GM19438 (cell line): Measurements from ENCODE around the gene MYO3B.

Source experiments
- ATAC-seq: cut with Tn5 transposase; IDR thresholded peaks from one replicate; pipeline ENCODE4 v1.9.1; 2021; ENCODE audit warnings: low read depth; ENCODE audit not compliant: unreplicated experiment

Gene MYO3B, protein sequence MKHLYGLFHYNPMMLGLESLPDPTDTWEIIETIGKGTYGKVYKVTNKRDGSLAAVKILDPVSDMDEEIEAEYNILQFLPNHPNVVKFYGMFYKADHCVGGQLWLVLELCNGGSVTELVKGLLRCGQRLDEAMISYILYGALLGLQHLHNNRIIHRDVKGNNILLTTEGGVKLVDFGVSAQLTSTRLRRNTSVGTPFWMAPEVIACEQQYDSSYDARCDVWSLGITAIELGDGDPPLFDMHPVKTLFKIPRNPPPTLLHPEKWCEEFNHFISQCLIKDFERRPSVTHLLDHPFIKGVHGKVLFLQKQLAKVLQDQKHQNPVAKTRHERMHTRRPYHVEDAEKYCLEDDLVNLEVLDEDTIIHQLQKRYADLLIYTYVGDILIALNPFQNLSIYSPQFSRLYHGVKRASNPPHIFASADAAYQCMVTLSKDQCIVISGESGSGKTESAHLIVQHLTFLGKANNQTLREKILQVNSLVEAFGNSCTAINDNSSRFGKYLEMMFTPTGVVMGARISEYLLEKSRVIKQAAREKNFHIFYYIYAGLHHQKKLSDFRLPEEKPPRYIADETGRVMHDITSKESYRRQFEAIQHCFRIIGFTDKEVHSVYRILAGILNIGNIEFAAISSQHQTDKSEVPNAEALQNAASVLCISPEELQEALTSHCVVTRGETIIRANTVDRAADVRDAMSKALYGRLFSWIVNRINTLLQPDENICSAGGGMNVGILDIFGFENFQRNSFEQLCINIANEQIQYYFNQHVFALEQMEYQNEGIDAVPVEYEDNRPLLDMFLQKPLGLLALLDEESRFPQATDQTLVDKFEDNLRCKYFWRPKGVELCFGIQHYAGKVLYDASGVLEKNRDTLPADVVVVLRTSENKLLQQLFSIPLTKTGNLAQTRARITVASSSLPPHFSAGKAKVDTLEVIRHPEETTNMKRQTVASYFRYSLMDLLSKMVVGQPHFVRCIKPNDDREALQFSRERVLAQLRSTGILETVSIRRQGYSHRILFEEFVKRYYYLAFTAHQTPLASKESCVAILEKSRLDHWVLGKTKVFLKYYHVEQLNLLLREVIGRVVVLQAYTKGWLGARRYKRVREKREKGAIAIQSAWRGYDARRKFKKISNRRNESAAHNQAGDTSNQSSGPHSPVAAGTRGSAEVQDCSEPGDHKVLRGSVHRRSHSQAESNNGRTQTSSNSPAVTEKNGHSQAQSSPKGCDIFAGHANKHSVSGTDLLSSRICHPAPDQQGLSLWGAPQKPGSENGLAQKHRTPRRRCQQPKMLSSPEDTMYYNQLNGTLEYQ (N-terminal part only)

DNA sequence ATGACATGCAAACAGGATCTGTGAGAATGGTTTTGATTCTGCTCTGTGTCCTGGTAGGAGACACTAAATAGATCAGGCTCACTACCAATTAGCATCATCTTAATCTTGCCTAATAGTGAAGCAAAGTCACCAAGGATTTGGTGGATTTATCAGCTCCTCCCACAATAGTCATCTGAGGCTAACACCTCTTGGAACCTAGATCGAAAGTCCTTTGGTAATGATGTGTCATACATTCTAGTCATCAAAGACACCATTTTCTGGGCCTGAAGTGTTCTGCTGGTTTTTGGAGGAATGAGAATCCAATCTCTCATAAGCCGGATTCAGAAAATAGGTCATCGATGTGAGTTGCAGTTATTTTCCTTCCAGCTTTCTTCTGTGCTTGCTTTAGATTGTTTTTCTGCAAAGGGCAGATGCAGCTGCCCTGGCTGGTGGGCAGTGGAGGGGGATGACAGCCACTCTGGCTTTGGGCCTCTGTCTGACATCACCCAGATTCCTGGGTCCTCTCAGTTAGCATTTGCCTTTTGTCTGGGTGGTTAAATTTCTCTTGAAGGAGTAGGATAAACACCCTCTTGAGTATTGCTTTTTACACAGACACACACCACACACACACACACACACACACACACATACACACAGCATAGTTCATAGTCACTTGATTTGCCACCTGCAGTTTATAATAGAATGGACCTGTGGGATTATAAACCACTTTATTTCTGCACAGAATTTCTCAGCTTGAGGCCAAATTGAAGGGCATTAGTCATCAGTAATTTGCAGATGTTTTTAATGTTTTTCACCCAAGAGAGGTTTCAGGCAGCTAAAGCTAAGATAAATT, at the start of gene MYO3B:
TSS of gene MYO3B (plus strand) at position 198 of the 832 bp plus-strand sequence. CDS start at position 339, 141 bp downstream.
- ATAC-seq: no peak

DNA sequence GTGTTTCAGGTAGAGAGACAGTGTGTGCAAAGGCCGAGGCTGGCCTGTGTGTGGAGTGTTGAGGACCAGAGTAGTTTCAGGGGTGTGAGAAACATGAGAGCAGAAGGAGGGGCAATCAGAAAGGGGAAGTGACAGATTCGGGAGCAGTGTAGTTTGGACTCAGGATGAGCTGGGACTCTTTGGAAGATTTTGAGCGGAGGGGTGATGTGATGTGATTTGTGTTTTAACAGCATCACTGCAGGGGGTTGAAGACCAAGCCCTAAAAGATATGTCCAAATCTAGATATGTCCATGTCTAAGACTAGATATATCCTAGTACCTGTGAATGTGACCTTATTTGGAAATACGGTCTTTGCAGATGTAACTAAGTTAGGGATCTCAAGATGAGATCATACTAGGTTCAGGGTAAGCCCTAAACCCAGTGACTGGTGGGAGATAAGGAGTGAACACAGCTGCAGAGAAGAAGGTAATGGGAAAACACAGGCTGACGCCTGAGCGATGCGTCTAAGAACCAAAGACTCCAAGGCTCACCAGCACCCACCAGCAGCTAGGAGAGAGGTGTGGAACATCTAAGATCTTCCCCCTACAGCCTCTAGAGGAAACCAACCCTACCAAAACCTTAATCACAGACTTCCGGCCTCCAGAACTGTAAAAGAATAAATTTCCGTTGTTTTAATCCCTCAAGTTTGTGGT, 38.5 kb upstream of the MYO3B start:
- ATAC-seq: no peak

DNA sequence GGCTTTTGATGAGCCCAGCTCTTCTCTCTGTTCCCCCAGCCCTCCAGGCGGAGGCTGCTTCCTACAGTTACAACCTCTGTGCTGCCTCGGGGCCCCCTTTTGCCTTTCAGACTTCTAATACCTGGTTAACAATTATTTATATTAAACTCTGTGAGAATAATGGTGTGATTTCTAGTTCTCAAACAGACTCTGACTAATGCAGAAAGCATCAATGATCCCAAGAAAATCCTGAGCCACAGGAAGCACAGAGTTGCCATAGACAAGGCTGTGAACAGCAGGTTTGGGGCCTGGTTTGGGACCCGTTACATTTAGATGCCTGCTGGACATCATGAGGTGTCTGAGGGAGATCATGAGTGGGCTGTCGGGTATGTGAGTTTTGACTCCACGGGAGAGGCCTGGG, 37.4 kb upstream of the MYO3B start:
- ATAC-seq: no peak

DNA sequence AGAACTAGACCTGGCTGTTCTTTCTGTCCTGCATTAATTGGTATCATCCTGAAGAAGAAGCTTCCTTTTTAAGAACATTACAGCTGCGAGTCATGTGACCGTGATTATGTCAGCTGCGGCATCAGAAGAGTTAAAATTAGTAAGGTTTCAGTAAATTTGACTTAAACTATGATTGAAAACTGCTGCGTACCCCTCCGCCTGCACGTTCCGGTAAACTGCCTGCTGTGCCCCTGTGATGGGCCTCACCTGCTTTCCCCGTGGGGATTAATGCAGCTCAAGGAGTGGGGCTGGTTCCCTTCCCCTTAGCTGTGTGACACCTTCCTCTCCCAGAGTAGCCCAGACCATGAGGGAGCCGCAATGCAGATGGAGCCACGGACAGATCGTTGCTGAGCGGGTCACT, 36.1 kb upstream of the MYO3B start:
- ATAC-seq: peak; percentile 63

DNA sequence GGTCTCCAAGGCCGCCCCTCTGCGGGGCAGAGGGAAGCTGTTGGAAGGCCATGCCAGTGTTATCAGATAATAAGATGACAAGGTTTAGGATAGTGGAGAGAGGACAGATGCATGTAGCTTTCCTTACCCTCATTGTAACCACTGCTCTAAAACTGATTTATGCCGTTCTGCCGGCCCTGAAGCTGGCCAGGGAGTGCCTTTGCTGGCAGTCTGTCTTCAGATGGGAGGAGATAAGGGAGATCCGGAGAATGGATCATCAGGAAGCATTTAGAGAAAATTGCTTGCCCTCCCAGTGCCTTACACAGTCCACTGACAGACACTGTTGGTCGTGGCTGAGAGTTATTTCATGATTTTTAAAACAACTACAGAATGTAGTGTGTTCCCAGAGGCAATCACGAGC, 35.4 kb upstream of the MYO3B start:
- no peak for ATAC-seq

DNA sequence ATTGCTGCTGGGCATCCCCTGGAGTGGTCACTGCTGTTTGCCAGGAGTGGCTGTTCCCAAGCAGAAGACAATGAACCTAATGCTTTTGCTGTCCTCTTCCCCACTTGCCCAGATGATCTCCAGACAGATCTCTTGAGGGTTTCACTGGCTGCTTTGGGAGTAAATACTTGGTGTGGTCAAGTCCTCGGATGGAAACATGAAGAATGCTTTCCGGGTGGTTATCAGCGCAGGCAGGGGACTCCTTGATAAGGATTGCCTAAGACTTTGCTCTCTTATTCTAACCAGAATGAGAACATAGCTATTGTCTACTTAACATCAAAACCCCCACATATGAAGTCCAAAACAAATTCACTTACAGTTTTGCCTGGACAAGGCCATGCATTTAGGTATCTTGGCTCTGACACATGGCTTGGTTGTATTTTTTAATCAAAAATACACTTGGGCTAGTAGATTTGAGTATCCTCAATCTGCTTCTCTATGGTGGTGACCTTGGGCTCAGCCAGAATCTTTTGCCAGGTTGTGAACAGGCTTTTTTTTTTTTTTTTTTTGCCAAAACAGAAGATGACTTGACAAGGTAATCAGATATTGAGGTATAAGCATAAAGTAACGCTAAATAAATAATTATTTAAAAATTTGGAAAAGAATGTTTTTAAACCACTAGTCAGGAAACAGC, 34.8 kb upstream of the MYO3B start:
- ATAC-seq: no peak

DNA sequence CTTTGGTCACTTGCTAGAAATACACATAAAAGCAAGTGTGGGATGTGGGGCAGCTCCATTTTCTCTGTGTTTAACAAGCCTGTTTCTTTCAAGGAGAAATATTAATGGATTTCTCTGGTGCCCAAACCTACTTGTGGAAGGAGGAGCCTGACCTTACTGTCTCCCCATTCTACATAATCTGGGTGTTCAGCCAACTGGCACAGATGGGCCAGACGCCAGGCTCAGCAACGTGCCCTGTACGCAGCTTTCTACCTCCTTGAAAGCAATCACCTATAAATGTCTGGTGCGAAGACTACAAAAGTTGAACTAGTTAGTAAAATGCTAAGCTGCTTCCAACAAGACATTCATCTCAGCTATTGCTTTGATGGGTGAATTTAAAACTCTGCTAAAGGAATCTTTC, 33.2 kb upstream of the MYO3B start:
- ATAC-seq: no peak

DNA sequence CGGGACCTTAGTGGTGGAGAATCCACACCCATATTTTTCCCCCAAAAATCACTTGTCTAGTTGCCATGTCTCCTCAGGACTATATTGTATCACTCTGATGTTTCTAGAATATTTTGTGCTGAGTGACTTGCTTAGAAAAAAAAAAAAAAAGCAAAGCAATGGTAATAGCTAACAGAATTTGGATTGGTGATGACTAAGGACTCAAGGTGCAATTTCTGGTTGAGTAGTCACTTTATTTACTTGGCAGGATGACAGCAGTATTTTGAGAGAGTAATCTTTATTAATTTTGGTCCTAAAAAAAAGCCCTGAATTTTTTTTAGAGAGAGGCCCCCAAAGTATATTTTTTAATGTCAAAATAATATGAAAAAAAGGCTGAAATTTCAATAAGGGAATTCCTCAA, 32.8 kb upstream of the MYO3B start:
- no peak for ATAC-seq

DNA sequence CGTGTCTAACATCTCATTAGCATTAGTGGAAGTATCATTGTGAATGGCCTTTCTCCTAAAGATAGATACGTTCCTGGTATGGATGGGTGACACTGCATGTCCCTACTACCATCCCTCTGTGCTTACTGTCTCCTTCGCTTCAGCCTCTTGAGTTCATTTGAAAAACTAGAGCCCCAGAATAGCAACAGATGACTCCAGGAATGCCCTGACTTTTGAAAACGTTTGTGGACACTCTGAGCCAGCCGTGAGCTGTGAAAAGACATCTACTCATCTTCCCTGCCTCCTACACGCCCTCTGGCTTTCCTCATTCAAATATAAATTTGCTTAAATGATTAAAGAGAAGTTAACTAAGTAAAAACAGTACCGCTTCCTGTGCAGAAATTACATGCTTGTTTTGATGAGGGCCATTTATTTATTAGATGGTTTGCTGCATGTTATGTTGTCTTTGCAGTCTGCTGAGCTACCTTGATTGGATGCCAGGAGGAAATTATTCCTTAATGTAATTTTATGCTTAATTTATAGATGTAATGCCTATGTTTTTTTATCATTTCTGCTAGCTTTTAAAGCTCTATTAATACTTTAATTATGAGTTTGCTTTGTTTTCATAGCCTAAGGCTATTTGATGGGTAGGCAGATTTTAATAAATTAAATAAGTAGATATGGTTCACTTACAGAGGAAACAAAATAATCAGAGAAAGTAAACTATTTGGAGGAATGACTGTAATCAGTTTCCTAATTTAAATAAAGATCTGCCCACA, 32.1 kb upstream of the MYO3B start:
- ATAC-seq: no peak

DNA sequence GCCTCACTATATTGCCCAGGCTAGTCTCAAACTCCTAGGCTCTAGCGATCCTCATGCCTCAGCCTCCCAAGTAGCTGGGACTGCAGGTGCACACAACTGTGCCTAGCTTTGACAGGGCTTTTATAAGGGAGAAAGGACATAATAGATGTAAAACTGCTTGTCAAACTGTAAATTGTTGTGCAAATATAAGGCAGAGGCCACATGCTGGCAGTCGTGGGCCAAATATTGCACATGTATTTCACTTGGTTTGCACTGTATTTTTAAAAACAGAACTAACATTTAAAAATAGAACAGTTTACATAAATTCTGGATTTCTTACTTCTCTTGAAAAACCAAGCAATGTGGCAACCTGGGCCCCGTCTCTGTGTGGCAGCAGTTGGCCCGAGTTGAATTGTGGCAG, 31.2 kb upstream of the MYO3B start:
- no peak for ATAC-seq

DNA sequence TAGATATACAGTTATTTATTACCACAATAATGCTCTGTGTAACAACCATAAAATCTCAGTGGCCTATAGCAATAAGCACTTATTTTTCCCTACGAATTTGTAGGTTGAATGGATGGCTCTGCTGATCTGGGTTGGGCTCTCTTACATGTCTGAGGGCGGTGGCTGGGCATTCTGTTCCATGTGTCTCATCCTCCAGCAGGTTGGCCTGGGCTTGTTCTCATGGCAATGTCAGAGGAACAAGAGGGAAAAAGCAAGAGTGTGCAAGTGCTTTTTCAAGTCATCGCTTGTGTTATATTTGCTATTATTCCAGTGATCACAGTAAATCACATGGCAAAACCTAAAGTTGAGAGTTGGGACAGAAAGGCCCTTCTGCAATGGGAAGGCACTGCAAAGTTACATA, 30.4 kb upstream of the MYO3B start:
- no peak for ATAC-seq

DNA sequence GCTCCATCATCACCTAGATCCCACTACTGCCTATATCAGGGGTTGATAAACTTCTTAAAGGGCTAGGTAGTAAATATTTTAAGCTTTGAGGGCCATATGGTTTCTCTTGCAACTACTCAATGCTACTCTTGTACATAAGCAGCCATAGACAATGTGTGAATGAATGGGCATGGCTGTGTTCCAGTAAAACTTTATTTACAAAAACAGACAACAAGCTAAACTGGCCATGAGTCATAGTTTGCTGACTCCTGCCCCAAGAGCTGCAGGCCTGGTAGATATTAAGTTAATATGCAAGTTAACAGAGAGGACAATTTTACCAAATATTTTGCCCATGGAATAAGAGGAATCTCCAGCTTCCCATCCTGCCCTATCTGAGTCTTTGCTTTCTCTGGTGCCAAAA, 29.8 kb upstream of the MYO3B start:
- ATAC-seq: no peak

DNA sequence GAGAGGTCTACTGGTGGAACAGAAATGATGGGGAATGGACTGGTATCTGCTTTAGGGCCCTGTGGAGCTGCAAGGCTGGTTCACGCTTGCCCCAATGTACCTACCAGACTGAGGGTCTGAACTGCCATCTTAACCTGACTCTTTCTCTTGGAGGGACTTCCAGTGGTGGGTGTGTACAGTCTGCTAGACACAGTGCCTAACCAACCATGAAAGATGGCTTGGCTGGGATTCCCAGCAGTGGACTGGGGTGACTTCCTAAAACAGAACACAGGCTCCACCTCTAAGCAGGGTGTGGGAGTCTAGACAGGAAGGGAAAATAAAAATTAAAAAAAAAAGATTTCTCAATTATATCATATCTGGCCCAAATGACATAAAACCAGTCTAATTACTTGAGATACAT, 25.5 kb upstream of the MYO3B start:
- ATAC-seq: no peak

DNA sequence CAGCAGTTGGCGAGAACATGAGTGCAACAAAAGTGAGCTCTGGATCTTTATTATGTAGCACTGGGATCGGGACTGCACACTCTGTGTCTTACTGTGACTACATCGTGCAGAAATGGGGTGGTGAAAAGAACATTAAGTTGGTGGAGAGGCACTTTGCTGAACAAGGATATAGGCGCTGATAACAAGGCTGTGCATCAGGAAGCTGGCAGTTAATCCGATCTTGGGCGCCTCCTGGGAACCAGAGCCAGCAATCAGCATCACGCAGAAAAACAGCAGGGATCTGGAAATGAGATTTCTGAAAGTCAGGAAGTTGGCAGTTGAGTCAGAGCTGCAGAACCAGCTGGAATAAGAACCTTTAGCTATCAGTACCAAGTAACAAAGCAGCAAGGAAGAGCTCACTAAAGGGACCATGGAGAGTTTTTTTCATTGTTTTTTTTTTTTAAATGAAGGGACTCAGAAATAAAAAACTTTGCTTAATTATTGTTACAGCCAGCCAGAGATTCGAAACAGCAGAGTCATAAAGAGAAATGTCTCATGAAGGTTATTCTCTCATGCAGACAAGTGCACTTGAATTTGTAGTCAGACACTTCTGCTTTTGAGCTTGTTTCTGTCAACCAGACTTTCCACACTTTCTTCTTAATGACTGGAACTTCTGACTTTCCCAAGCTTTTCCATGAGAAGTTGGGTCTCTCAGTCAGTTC, 22.8 kb upstream of the MYO3B start:
- no peak for ATAC-seq

DNA sequence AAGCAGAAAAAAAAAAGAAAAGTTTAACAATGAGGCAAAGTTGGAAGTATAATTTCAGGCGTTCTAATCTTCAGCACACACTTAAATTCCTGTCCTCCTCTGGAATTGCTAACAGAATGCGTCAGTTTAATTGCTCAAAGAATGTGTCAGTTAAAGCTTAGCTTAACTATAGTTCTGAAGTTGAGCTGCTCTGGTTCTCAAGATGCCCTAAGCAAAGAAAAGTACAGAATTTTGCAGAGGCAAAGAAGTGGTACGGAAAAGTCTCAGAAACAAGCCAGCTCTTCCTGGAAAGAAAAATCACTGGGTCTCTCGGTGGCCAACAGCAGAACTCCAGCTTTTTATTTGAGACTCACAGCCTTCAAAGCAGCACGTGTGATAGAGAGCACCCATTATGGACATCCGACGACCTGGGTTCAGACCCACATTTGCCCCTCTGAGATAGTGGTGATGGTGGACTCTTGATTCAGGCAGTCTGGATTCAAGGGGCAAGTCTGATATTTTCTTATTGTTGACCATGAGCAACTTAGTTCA, 22.2 kb upstream of the MYO3B start:
- ATAC-seq: no peak

DNA sequence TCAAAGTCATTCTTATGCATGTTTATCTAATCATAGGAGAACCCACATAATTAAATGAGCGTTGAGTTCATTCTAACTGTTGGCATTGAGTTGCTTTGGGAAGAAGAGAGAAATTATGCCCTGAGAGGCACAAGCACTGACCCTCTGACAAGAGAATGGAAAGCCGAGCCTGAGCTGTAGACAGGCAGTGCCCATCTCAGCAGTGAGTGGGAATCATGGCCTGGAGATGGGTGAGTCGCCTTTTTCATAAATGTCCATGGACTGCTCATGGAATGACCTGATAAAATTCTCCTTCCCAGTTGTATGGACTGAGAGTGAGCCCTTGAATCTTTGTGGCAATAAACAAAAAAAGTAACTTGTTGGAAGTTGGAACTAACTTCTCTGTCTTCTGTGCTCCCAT, 21.4 kb upstream of the MYO3B start:
- no peak for ATAC-seq

DNA sequence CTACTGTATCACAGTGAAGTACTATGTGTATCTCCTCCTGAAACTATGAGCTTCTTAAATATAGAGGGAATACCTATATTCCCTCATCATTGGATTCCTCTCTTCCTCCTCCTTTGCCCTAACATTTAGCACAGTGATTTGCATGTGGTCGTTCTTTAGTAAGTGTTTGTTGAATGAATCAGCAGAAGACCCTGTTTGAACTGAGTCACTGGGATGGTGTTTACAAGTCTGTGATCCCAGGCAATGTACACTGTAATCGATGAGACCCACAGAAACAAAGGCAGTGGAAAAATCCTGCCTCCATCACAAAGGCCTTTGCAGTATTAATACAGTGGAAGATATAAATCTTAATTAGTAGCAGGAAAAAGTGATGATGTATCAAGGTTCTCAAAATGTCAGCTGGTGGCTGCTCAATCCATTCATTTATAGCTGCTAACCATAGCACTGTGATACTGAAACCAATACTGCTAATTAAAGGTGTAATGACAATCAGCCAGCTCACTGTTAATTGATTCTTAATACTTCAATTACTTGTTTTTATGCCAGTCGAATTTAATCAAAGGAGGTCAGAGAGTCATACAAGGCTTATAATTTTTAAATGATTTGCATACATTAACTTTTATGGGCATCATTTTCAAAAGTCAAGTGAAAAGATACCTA, 20.8 kb upstream of the MYO3B start:
- ATAC-seq: no peak
